Stomach (tissue), 9 donors: Measurements from ENCODE around the gene KCNH6. TPM values are rescaled to one million over a fixed set of nuclear protein-coding genes. Genes with fewer than 3 reads are reported as not detected.

ENCODE experiments used
- DNase-seq, 2 donors: peaks; one replicate each; pipeline versions ENCODE4 v3.0.0 to v3.0.0-alpha.2; 2013 to 2019
- H3K27ac ChIP-seq, 5 donors: fragments of 200-600 bp in 4 of 5; sonication (generic) in 4 of 5; one replicate each; pipeline ENCODE4 v1.5.1; 2013 to 2019; ENCODE audit warnings: mild to moderate bottlenecking in 1 of 5, moderate library complexity in 1 of 5
- H3K27me3 ChIP-seq, 3 donors: fragments of 200-600 bp; sonication (generic); one replicate each; pipeline ENCODE4 v1.5.1; 2017 to 2019; ENCODE audit warnings: mixed run types in 1 of 3
- H3K36me3 ChIP-seq, 4 donors: fragments of 200-600 bp; sonication (generic); 1 replicate in 3 of 4; 2 replicates in 1 of 4; pipeline ENCODE4 v1.5.1; 2016 to 2019
- H3K4me1 ChIP-seq, 4 donors: fragments of 200-600 bp; sonication (generic); one replicate each; pipeline ENCODE4 v1.5.1; 2016 to 2019
- H3K4me3 ChIP-seq, 4 donors: fragments of 200-600 bp; sonication (generic) in 3 of 4; one replicate each; pipeline ENCODE4 v1.5.1; 2016 to 2019; ENCODE audit warnings: mild to moderate bottlenecking in 1 of 4
- H3K9me3 ChIP-seq, 4 donors: fragments of 200-600 bp; sonication (generic); one replicate each; pipeline ENCODE4 v1.5.1; 2016 to 2019
- EP300 ChIP-seq: sonication (generic); formaldehyde crosslinking; IDR thresholded peaks from one replicate; pipeline ENCODE4 v1.6.1; 2017; ENCODE audit warnings: antibody characterized with exemption
- POLR2A ChIP-seq, 4 donors: fragments of 450-650 bp; IDR thresholded peaks; one replicate each; pipeline ENCODE4 v1.6.1; 2016; ENCODE audit warnings: antibody characterized with exemption in 4 of 4, control low read depth in 2 of 4, mild to moderate bottlenecking in 1 of 4, moderate library complexity in 1 of 4
- POLR2AphosphoS5 ChIP-seq, 3 donors: sonication (generic); formaldehyde crosslinking; IDR thresholded peaks; one replicate each; pipeline ENCODE4 v1.6.1; 2016; ENCODE audit warnings: antibody characterized with exemption in 3 of 3
- WGBS, 5 donors: extraction: QIAGEN DNeasy Blood & Tissue Kit in 3 of 5; methylation state at CpG; one replicate each; pipeline versions ENCODE4 v1.1.5 to v1.1.7; 2013 to 2018; 5-methylcytosine and 5-hydroxymethylcytosine counted together
- intact Hi-C: fragments of 100-400 bp; cut with DNase I; formaldehyde crosslinking; loops from one replicate; pipeline ENCODE4 v1.15.1; 2023; ENCODE audit warnings: low total_unique reads
- polyA plus RNA-seq, 3 donors: library from polyadenylated mRNA; stranded (reverse); fragments of 200-250 nt; gene quantifications; one replicate each; pipeline ENCODE4 v1.2.3, GENCODE V29; 2013
- total RNA-seq, 5 donors: library from RNA; depleted of rRNA; stranded (reverse); fragments of >200 nt; gene quantifications; one replicate each; pipeline versions ENCODE4 v1.1.0 to v1.2.3, GENCODE V29; 2014 to 2016
- TF ChIP-seq, protein P1 (sequence below), 7 experiments: fragments of 450-650 bp in 4 of 7; fragments of 200-600 bp in 3 of 7; sonication (generic) in 3 of 7; IDR thresholded peaks; one replicate each; pipeline ENCODE4 v1.5.1; 2016 to 2019; ENCODE audit warnings: antibody characterized with exemption in 7 of 7, control low read depth in 2 of 7, mild to moderate bottlenecking in 1 of 7
- donor health status: healthy with polysubstance abuse.
- donor health status: Bipolar disorder and iron deficiency.
- donor health status: healthy.

KCNH6 gene
- total and polyA plus RNA-seq, 8 donors: 0.20 to 2.3 (median 0.45) TPM; not detected in 1

DNA sequence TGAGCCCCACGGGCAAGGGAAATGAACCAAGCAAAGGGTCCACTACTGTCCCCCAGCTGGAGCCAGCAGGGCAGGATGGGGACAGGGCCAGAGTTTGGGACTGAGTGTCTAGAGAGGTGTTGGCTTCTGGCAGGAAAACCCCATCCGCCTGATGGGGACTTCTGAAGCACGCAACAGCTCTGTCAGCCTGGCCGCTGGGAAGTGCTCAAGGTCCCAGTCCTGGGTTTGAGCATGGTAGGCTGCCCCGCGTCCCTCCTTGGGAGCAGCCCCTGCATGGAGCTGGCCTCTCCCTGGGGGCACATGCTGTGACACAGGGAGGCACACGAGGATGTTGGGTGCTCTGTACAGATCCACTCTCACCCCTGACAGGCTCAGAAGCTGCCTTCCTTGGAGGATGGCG is 31.7 kb upstream of the KCNH6 start:
- TF ChIP-seq POLR2AphosphoS5 (IDR thresholded peaks at IDR 0.05) (no peak), EP300 (no peak), POLR2A (IDR thresholded peaks at IDR 0.05) (no peak)
- TF ChIP-seq, protein P1, sequence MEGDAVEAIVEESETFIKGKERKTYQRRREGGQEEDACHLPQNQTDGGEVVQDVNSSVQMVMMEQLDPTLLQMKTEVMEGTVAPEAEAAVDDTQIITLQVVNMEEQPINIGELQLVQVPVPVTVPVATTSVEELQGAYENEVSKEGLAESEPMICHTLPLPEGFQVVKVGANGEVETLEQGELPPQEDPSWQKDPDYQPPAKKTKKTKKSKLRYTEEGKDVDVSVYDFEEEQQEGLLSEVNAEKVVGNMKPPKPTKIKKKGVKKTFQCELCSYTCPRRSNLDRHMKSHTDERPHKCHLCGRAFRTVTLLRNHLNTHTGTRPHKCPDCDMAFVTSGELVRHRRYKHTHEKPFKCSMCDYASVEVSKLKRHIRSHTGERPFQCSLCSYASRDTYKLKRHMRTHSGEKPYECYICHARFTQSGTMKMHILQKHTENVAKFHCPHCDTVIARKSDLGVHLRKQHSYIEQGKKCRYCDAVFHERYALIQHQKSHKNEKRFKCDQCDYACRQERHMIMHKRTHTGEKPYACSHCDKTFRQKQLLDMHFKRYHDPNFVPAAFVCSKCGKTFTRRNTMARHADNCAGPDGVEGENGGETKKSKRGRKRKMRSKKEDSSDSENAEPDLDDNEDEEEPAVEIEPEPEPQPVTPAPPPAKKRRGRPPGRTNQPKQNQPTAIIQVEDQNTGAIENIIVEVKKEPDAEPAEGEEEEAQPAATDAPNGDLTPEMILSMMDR (IDR thresholded peaks at IDR 0.05): no peak
- Histone ChIP-seq H3K4me3 (no peak overlapping the region), H3K27ac (no peak overlapping the region), H3K27me3 (no peaks in the 10 kb centered on the region), H3K4me1 (no peaks in the 10 kb centered on the region), H3K36me3 (no peaks in the 10 kb centered on the region), H3K9me3 (no peaks in the 10 kb centered on the region)
- DNase-seq: no peak
- intact Hi-C loops: no loop called here
- WGBS, 5 donors: 83 to 90% (median 86%) methylated on average over 2 to 8 of the region's 8 CpGs

DNA sequence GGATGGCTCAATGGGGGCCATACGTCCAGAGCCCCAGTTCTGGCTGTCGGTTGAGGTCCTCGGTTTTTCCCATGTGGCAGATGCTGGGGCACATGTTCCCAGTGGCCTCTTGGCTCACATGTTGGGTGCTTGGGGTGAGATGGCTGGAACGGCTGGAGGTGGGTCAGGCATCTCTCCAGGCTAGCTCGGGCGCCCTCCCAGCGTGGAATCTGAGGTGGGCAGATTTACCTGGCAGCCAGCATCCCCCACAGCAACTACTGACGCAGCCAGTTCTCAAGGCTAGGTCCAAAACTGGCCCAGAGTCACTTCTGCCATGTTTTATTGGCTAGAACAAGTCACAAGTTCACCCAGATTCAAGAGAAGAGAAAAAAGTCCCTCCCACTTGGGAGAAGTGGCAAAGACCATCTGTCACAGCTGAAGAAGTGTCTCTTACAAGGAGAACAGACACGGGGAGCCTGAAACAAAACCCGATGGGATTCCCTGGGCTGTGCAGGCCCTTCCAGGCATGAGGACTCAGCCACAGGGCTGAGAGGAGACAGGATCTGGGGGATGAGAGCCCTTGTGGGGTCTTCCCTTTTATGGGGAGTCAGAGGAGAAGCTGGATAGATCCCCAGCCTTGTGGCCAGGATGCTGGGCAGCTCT is 31.1 kb upstream of the KCNH6 start:
- WGBS, 5 donors: 80 to 90% (median 84%) methylated on average over 10 of the region's 10 CpGs
- Histone ChIP-seq H3K4me3 (no peak overlapping the region), H3K4me1 (no peaks in the 10 kb centered on the region), H3K27ac (no peak overlapping the region), H3K36me3 (no peaks in the 10 kb centered on the region), H3K27me3 (no peaks in the 10 kb centered on the region), H3K9me3 (no peaks in the 10 kb centered on the region)
- TF ChIP-seq POLR2AphosphoS5 (IDR thresholded peaks at IDR 0.05) (no peak), EP300 (no peak), POLR2A (IDR thresholded peaks at IDR 0.05) (no peak)
- TF ChIP-seq, protein P1 (IDR thresholded peaks at IDR 0.05): no peak
- DNase-seq: no peak
- intact Hi-C loops: no loop called here

DNA sequence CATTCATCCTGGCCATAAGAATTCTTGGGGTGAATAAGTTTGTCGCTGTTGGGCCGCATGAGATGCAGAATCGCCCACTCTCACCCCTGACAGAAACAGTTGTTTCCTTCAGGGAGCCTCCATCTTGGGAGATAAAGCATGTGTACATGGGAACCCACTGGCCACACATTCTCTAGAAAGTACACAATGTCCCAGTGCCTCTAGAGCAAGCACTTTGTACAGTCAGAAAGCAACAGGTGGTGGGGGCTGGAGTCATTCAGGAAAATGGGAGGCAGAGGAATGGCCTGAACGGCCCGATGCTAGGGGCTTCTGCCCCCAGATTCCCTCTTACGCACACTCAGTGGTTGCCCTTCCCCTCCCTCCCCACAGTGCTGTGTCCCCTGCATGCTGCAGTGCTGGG is 30.2 kb upstream of the KCNH6 start:
- WGBS, 5 donors: 78 to 90% (median 85%) methylated on average over 6 of the region's 6 CpGs
- DNase-seq: no peak
- Histone ChIP-seq H3K27ac (no peak overlapping the region), H3K4me1 (no peaks in the 10 kb centered on the region), H3K27me3 (no peaks in the 10 kb centered on the region), H3K36me3 (no peaks in the 10 kb centered on the region), H3K4me3 (no peak overlapping the region), H3K9me3 (no peaks in the 10 kb centered on the region)
- no peak for TF ChIP-seq POLR2A (IDR thresholded peaks at IDR 0.05)
- TF ChIP-seq EP300: no peak
- TF ChIP-seq, protein P1 (IDR thresholded peaks at IDR 0.05): no peak
- TF ChIP-seq POLR2AphosphoS5 (IDR thresholded peaks at IDR 0.05): no peak
- intact Hi-C loops: no loop called here

DNA sequence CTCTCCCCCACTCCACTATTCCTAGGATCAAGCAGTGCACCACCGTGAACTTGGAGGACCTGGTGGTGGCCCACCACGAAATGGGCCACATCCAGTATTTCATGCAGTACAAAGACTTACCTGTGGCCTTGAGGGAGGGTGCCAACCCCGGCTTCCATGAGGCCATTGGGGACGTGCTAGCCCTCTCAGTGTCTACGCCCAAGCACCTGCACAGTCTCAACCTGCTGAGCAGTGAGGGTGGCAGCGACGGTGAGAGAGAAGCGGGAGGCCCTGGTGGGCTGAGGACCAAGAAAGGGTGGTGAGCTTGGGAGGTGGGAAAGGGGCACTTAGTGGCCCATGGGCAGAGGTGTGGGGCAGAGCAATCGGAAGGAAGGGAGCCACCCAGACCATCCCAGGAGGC is 29.7 kb upstream of the KCNH6 start:
- intact Hi-C loops: no loop called here
- no peaks in the 10 kb centered on the region for H3K9me3 ChIP-seq
- no peaks in the 10 kb centered on the region for H3K4me1 ChIP-seq
- no peaks in the 10 kb centered on the region for H3K36me3 ChIP-seq
- WGBS, 5 donors: 85 to 93% (median 90%) methylated on average over 9 of the region's 9 CpGs
- TF ChIP-seq, protein P1 (IDR thresholded peaks at IDR 0.05): no peak
- TF ChIP-seq POLR2A (IDR thresholded peaks at IDR 0.05): no peak
- TF ChIP-seq EP300: no peak
- TF ChIP-seq POLR2AphosphoS5 (IDR thresholded peaks at IDR 0.05): no peak
- H3K4me3 ChIP-seq: no peak overlapping the region
- H3K27me3 ChIP-seq: no peaks in the 10 kb centered on the region
- no peak for DNase-seq
- H3K27ac ChIP-seq: no peak overlapping the region
